PFSK-1 (cell line): ENCODE data around the gene PXYLP1.

ENCODE experiments used
- TAF1 ChIP-seq: IDR thresholded peaks from 2 replicates; pipeline ENCODE4 v1.6.1; 2012; ENCODE audit warnings: low read length, control low read depth, borderline replicate concordance; ENCODE audit not compliant: insufficient read depth
- TF ChIP-seq, protein P1 (sequence below), 2 experiments: IDR thresholded peaks; 2 replicates each; pipeline versions ENCODE4 v1.6.1 to v1.8.0; 2011 to 2012; ENCODE audit warnings: low read depth in 2 of 2, low read length in 2 of 2, control low read depth in 1 of 2, inconsistent platforms in 1 of 2, mild to moderate bottlenecking in 1 of 2, moderate library complexity in 1 of 2; ENCODE audit not compliant: insufficient read depth in 1 of 2

DNA sequence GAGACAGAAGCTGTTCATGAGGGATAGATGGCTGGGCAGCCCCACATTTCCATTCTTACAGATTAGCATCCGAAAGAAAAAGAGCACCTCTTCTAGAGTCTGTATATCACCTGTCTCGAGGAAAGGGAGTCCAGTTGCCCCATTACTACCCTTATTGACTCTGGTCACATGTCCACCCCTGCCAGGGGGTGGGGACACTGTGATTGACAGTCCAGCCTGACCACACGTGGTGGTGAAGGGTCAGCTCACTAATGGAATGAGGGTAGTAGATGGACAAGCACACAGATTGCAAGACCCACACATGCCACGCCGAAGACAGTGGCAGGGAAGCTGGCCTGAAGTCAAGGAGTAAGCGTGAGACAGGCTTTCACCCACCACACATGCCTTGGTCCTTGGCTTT is 45.8 kb downstream of the PXYLP1 start:
- no peak for TF ChIP-seq TAF1
- TF ChIP-seq, protein P1, sequence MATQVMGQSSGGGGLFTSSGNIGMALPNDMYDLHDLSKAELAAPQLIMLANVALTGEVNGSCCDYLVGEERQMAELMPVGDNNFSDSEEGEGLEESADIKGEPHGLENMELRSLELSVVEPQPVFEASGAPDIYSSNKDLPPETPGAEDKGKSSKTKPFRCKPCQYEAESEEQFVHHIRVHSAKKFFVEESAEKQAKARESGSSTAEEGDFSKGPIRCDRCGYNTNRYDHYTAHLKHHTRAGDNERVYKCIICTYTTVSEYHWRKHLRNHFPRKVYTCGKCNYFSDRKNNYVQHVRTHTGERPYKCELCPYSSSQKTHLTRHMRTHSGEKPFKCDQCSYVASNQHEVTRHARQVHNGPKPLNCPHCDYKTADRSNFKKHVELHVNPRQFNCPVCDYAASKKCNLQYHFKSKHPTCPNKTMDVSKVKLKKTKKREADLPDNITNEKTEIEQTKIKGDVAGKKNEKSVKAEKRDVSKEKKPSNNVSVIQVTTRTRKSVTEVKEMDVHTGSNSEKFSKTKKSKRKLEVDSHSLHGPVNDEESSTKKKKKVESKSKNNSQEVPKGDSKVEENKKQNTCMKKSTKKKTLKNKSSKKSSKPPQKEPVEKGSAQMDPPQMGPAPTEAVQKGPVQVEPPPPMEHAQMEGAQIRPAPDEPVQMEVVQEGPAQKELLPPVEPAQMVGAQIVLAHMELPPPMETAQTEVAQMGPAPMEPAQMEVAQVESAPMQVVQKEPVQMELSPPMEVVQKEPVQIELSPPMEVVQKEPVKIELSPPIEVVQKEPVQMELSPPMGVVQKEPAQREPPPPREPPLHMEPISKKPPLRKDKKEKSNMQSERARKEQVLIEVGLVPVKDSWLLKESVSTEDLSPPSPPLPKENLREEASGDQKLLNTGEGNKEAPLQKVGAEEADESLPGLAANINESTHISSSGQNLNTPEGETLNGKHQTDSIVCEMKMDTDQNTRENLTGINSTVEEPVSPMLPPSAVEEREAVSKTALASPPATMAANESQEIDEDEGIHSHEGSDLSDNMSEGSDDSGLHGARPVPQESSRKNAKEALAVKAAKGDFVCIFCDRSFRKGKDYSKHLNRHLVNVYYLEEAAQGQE (IDR thresholded peaks at IDR 0.05; ENCODE audit: insufficient read depth in 1 of 2, low read depth in 2 of 2, low read length in 2 of 2), result no peak
